NCI-H2227 treated with DMSO at 0.1 percent for 48 hours (cell line): ENCODE measurements around the gene ABCC3.

ENCODE experiments used
- DNase-seq: peaks from one replicate; lab custom pipeline; 2025; lab: John Stamatoyannopoulos, UW

Gene ABCC3

GRCh38 chr17:50684612-50685333 lies 50.1 kb downstream of the ABCC3 start:
- DNase-seq = no peak

GRCh38 chr17:50685334-50685665 lies 50.6 kb downstream of the ABCC3 start:
- no peak for DNase-seq

GRCh38 chr17:50685691-50686493 lies 51.2 kb downstream of the ABCC3 start:
- no peak for DNase-seq

GRCh38 chr17:50686494-50687199 lies 52.0 kb downstream of the ABCC3 start:
- DNase-seq = no peak

GRCh38 chr17:50687200-50688066 lies 52.8 kb downstream of the ABCC3 start:
- DNase-seq = peak; percentile 45

GRCh38 chr17:50688245-50688644 lies 53.6 kb downstream of the ABCC3 start:
- no peak for DNase-seq

GRCh38 chr17:50689251-50689650 lies 54.6 kb downstream of the ABCC3 start:
- DNase-seq = no peak

GRCh38 chr17:50689956-50690886 lies 55.5 kb downstream of the ABCC3 start:
- no peak for DNase-seq

- no peak for DNase-seq
Observed at GRCh38 chr17:50690887-50691549, 56.3 kb downstream of the ABCC3 start.

GRCh38 chr17:50691550-50692447 lies 57.1 kb downstream of the ABCC3 start:
- no peak for DNase-seq

- no peak for DNase-seq
Observed at GRCh38 chr17:50692448-50693035, 57.9 kb downstream of the ABCC3 start.

GRCh38 chr17:50693036-50693682 lies 58.5 kb downstream of the ABCC3 start:
- no peak for DNase-seq

- DNase-seq = no peak
Observed at GRCh38 chr17:50696365-50696879, 61.7 kb downstream of the ABCC3 start.

GRCh38 chr17:50697062-50697461 lies 62.4 kb downstream of the ABCC3 start:
- DNase-seq = no peak

- no peak for DNase-seq
Observed at GRCh38 chr17:50697663-50698272, 63.1 kb downstream of the ABCC3 start.

- no peak for DNase-seq
Observed at GRCh38 chr17:50699410-50699809, 64.7 kb downstream of the ABCC3 start.

GRCh38 chr17:50703162-50703561 lies 68.5 kb downstream of the ABCC3 start:
- DNase-seq = no peak
